GM12878 (cell line): ENCODE results near the gene UBE2J2. TPM values are rescaled to one million over a fixed set of nuclear protein-coding genes. Genes with fewer than 3 reads are reported as not detected.

ENCODE experiments used
- BMI1 ChIP-seq: fragments of 450-650 bp; IDR thresholded peaks from 2 replicates; pipeline ENCODE4 v1.6.1; 2016; ENCODE audit warnings: mild to moderate bottlenecking, moderate library complexity, borderline replicate concordance
- CHD2 ChIP-seq: IDR thresholded peaks from 2 replicates; pipeline ENCODE4 v1.6.1; 2011; ENCODE audit warnings: low read depth, low read length, improper control_type of control experiment, borderline replicate concordance
- CREB1 ChIP-seq: IDR thresholded peaks from 2 replicates; pipeline ENCODE4 v1.6.1; 2012; ENCODE audit warnings: low read depth, mild to moderate bottlenecking, inconsistent platforms
- CREM ChIP-seq: IDR thresholded peaks from 2 replicates; pipeline ENCODE4 v1.6.1; 2014; ENCODE audit warnings: antibody characterized with exemption, low read depth
- EP300 ChIP-seq, 2 experiments: fragments of 150-350 bp in 1 of 2; IDR thresholded peaks; 2 replicates each; pipeline ENCODE4 v1.6.1; 2011 to 2012; ENCODE audit warnings: low read depth in 2 of 2, low read length in 2 of 2, borderline replicate concordance in 1 of 2, improper control_type of control experiment in 1 of 2, inconsistent platforms in 1 of 2; ENCODE audit not compliant: control insufficient read depth in 1 of 2
- ESRRA ChIP-seq: IDR thresholded peaks from 2 replicates; pipeline ENCODE4 v1.6.1; 2012; ENCODE audit warnings: mild to moderate bottlenecking, low read length, improper control_type of control experiment
- FOXM1 ChIP-seq: IDR thresholded peaks from 2 replicates; pipeline ENCODE4 v1.6.1; 2012; ENCODE audit warnings: low read depth, mild to moderate bottlenecking, inconsistent platforms, low read length, moderate library complexity
- GATAD2B ChIP-seq: fragments of 450-650 bp; conservative IDR thresholded peaks from 2 replicates; pipeline ENCODE4 v1.6.1; 2017; ENCODE audit warnings: low read depth, mild to moderate bottlenecking, moderate library complexity
- HCFC1 ChIP-seq: fragments of 150-350 bp; IDR thresholded peaks from 2 replicates; pipeline ENCODE4 v1.6.1; 2014; ENCODE audit warnings: low read length
- IKZF1 ChIP-seq: fragments of 450-650 bp; conservative IDR thresholded peaks from 2 replicates; pipeline ENCODE4 v1.6.1; 2017; ENCODE audit warnings: antibody characterized with exemption, mild to moderate bottlenecking
- JUNB ChIP-seq: IDR thresholded peaks from 2 replicates; pipeline ENCODE4 v1.6.1; 2016; ENCODE audit warnings: antibody characterized with exemption, mild to moderate bottlenecking
- MEF2B ChIP-seq: fragments of 450-650 bp; IDR thresholded peaks from 2 replicates; pipeline ENCODE4 v1.6.1; 2018; ENCODE audit warnings: mild to moderate bottlenecking, moderate library complexity; ENCODE audit not compliant: partially characterized antibody, poor library complexity, severe bottlenecking
- NFXL1 ChIP-seq: fragments of 450-650 bp; IDR thresholded peaks from 2 replicates; pipeline ENCODE4 v1.6.1; 2017; ENCODE audit warnings: antibody characterized with exemption, mild to moderate bottlenecking, borderline replicate concordance
- NR2F1 ChIP-seq: fragments of 450-650 bp; conservative IDR thresholded peaks from 2 replicates; pipeline ENCODE4 v1.6.1; 2017; ENCODE audit warnings: mild to moderate bottlenecking
- NRF1 ChIP-seq: conservative IDR thresholded peaks from 2 replicates; pipeline ENCODE4 v1.6.1; 2011; ENCODE audit warnings: mild to moderate bottlenecking, low read depth, low read length, improper control_type of control experiment
- PAX8 ChIP-seq: fragments of 450-650 bp; IDR thresholded peaks from 2 replicates; pipeline ENCODE4 v1.6.1; 2017; ENCODE audit warnings: mild to moderate bottlenecking, moderate library complexity
- POLR2AphosphoS2 ChIP-seq: IDR thresholded peaks from 2 replicates; pipeline ENCODE4 v1.6.1; 2011; ENCODE audit warnings: low read depth, mild to moderate bottlenecking, low read length, improper control_type of control experiment, moderate library complexity
- RELA ChIP-seq: fragments of 450-650 bp; IDR thresholded peaks from 2 replicates; pipeline ENCODE4 v1.8.0; 2014; ENCODE audit warnings: borderline replicate concordance; ENCODE audit not compliant: partially characterized antibody
- SRF ChIP-seq, 2 experiments: IDR thresholded peaks; 2 replicates each; pipeline ENCODE4 v1.6.1; 2011; ENCODE audit warnings: low read depth in 2 of 2, low read length in 2 of 2, mild to moderate bottlenecking in 1 of 2, moderate library complexity in 1 of 2
- TBL1XR1 ChIP-seq: IDR thresholded peaks from 2 replicates; pipeline ENCODE4 v1.6.1; 2012; ENCODE audit warnings: low read depth, low read length, improper control_type of control experiment
- TCF7 ChIP-seq: IDR thresholded peaks from 2 replicates; pipeline ENCODE4 v1.6.1; 2014; ENCODE audit warnings: antibody characterized with exemption, borderline replicate concordance
- ZNF24 ChIP-seq: fragments of 450-650 bp; IDR thresholded peaks from 2 replicates; pipeline ENCODE4 v1.6.1; 2017; ENCODE audit warnings: antibody characterized with exemption, mild to moderate bottlenecking
- ZSCAN29 ChIP-seq: fragments of 450-650 bp; IDR thresholded peaks from 2 replicates; pipeline ENCODE4 v1.6.1; 2017; ENCODE audit warnings: mild to moderate bottlenecking, moderate library complexity
- polyA plus RNA-seq, 11 experiments: library from polyadenylated mRNA; depleted of rRNA in 4 of 11; unstranded in 6 of 11; stranded (reverse) in 5 of 11; fragments of >200 nt; fragmentation: Nextera tagmentation in 4 of 11; fragmentation: Illumina TruSeq in 1 of 11; extraction: Ambion mirVana in 4 of 11; extraction: Trizol in 1 of 11; gene quantifications; 1 replicate in 1 of 11; 2 replicates in 10 of 11; pipeline versions ENCODE4 v1.2.1 to v1.2.3, GENCODE V29; 2011 to 2016; ENCODE audit warnings: inconsistent platforms in 2 of 11, missing spikeins in 2 of 11, low read depth in 1 of 11
- total RNA-seq, 4 experiments: library from RNA; depleted of rRNA in 3 of 4; stranded (reverse); fragments of >200 nt in 3 of 4; fragmentation: Illumina TruSeq in 1 of 4; extraction: Trizol in 1 of 4; gene quantifications; 2 replicates each; pipeline versions ENCODE4 v1.2.1 to v1.2.3, GENCODE V29; 2013 to 2021
- TF ChIP-seq, protein P1 (sequence below): IDR thresholded peaks from 2 replicates; pipeline ENCODE4 v1.6.1; 2011; ENCODE audit warnings: low read depth, mild to moderate bottlenecking, low read length, moderate library complexity, borderline replicate concordance; ENCODE audit errors: extremely low read depth
- TF ChIP-seq, protein P2 (sequence below): fragments of 450-650 bp; IDR thresholded peaks from 2 replicates; pipeline ENCODE4 v1.6.1; 2017; ENCODE audit warnings: low read depth, mild to moderate bottlenecking, moderate library complexity
- TF ChIP-seq, protein P3 (sequence below): fragments of 450-650 bp; IDR thresholded peaks from 2 replicates; pipeline ENCODE4 v1.6.1; 2017; ENCODE audit warnings: mild to moderate bottlenecking

Gene UBE2J2
- total and polyA plus RNA-seq, 10 of the 15 experiments (the other 5 are each of a cell fraction or from before 2014, with no cell fraction given), result 0.72 to 70.5 (median 49.2) TPM

DNA sequence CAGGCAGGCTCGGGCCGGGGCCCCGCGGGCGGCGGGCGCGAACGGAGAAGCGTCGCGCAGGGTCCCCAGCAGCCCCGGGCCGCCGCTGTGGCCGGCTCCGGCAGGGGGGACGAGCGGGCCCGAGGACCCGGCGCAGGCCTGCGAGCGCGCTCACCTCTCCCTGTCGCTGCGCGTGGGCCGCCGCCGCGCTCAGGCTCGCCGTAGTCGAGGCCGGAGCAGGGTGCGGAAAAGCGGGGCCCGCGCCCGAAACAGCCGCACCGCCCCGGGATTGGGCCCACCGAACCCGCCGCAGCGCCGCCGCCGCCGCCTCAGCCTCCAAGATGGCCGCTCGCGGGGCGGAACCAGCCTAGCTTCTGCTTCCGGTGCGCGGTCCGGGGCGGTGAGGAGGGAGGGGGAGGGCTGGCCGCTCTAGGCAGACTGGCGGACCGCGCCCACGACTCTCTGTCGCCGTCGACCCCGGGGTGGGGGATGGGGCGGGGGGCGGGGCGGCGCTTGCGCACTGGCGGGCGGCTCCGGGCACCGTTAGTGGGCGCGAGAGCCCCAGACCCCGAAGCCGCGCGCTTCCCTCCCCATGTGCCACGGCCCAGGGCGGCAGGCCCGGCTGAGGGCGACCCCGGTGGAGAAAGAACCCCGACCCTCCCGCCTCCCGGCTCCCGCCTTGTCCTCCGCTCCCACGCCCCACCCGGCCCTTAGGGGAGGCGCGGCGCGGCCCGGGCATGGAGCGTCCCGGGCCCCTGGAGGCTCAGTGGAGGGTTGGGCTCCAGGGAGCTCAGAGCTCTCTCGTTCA is at the start of gene UBE2J2 (continued):
- TF ChIP-seq SRF (IDR thresholded peaks at IDR 0.05; ENCODE audit: low read depth in 2 of 2, low read length in 2 of 2) (no peak), NRF1 (peak; percentile 34; the same call in 1 of the 2 replicates), ESRRA (no peak), CREM (peak; percentile 59; the same call in 1 of the 2 replicates), GATAD2B (peak; percentile 95), CHD2 (peak; percentile 88), HCFC1 (peak; percentile 77), TCF7 (no peak), NFXL1 (0 out of 2 replicates have a peak, but pooled peaks have one; percentile 36), NR2F1 (peak; percentile 55; the same call in 1 of the 2 replicates), FOXM1 (no peak), MEF2B (no peak), TBL1XR1 (0 out of 2 replicates have a peak, but pooled peaks have one; percentile 51), JUNB (no peak), POLR2AphosphoS2 (0 out of 2 replicates have a peak, but pooled peaks have one; percentile 29), ZNF24 (peak; percentile 54; the same call in 1 of the 2 replicates), RELA (peak; percentile 53), BMI1 (no peak), CREB1 (peak; percentile 64; the same call in 1 of the 2 replicates), EP300 (IDR thresholded peaks at IDR 0.05; ENCODE audit: borderline replicate concordance in 1 of 2, control insufficient read depth in 1 of 2, low read depth in 2 of 2, low read length in 2 of 2) (no peak), ZSCAN29 (peak; percentile 48; the same call in 1 of the 2 replicates), IKZF1 (peak; percentile 92), PAX8 (no peak)
- TF ChIP-seq, protein P1, sequence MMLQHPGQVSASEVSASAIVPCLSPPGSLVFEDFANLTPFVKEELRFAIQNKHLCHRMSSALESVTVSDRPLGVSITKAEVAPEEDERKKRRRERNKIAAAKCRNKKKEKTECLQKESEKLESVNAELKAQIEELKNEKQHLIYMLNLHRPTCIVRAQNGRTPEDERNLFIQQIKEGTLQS, result no peak
- TF ChIP-seq, protein P2, sequence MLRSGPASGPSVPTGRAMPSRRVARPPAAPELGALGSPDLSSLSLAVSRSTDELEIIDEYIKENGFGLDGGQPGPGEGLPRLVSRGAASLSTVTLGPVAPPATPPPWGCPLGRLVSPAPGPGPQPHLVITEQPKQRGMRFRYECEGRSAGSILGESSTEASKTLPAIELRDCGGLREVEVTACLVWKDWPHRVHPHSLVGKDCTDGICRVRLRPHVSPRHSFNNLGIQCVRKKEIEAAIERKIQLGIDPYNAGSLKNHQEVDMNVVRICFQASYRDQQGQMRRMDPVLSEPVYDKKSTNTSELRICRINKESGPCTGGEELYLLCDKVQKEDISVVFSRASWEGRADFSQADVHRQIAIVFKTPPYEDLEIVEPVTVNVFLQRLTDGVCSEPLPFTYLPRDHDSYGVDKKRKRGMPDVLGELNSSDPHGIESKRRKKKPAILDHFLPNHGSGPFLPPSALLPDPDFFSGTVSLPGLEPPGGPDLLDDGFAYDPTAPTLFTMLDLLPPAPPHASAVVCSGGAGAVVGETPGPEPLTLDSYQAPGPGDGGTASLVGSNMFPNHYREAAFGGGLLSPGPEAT, result no peak
- TF ChIP-seq, protein P3, sequence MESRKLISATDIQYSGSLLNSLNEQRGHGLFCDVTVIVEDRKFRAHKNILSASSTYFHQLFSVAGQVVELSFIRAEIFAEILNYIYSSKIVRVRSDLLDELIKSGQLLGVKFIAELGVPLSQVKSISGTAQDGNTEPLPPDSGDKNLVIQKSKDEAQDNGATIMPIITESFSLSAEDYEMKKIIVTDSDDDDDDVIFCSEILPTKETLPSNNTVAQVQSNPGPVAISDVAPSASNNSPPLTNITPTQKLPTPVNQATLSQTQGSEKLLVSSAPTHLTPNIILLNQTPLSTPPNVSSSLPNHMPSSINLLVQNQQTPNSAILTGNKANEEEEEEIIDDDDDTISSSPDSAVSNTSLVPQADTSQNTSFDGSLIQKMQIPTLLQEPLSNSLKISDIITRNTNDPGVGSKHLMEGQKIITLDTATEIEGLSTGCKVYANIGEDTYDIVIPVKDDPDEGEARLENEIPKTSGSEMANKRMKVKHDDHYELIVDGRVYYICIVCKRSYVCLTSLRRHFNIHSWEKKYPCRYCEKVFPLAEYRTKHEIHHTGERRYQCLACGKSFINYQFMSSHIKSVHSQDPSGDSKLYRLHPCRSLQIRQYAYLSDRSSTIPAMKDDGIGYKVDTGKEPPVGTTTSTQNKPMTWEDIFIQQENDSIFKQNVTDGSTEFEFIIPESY, result no peak
